Activated T-helper 1 cell treated with Interleukin-2 at 50 U/mL for 16 hours (primary cell): Measurements from ENCODE around the gene PHF21B.
"Not testable (repeated sequence)": the region's sequence is repeated elsewhere in the genome, so short reads cannot be mapped to it uniquely, and the experiment has no call there.

Experiments
- DNase-seq: peaks from one replicate; pipeline ENCODE4 v3.0.0-alpha.2; 2020; ENCODE audit warnings: low read depth

Gene PHF21B

GRCh38 chr22:44988671-44989070, 21.1 kb downstream of the PHF21B start:
- no peak for DNase-seq

GRCh38 chr22:44986926-44987325, 22.9 kb downstream of the PHF21B start:
- DNase-seq, result no peak

- no peak for DNase-seq
Observed at GRCh38 chr22:44985906-44986527, 23.8 kb downstream of the PHF21B start.

- DNase-seq, result no peak
Observed at GRCh38 chr22:44983878-44984482, 25.8 kb downstream of the PHF21B start.

- DNase-seq, result no peak
Observed at GRCh38 chr22:44982445-44982844, 27.4 kb downstream of the PHF21B start.

GRCh38 chr22:44981857-44982256, 27.9 kb downstream of the PHF21B start:
- no peak for DNase-seq

- DNase-seq, result no peak
Observed at GRCh38 chr22:44979154-44979553, 30.7 kb downstream of the PHF21B start.

- DNase-seq, result no peak
Observed at GRCh38 chr22:44975427-44976262, 34.2 kb downstream of the PHF21B start.

GRCh38 chr22:44974454-44974853, 35.4 kb downstream of the PHF21B start:
- no peak for DNase-seq

- no peak for DNase-seq
Observed at GRCh38 chr22:44973829-44974228, 36.0 kb downstream of the PHF21B start.

GRCh38 chr22:44972363-44973083, 37.3 kb downstream of the PHF21B start:
- no peak for DNase-seq

- DNase-seq, result no peak
Observed at GRCh38 chr22:44971651-44972362, 38.0 kb downstream of the PHF21B start.

GRCh38 chr22:44970291-44970690, 39.5 kb downstream of the PHF21B start:
- no peak for DNase-seq

- DNase-seq, result no peak
Observed at GRCh38 chr22:44969817-44970216, 40.0 kb downstream of the PHF21B start.

- no peak for DNase-seq
Observed at GRCh38 chr22:44968736-44969135, 41.1 kb downstream of the PHF21B start.

- DNase-seq, result no peak
Observed at GRCh38 chr22:44965171-44965570, 44.6 kb downstream of the PHF21B start.

GRCh38 chr22:44964722-44965078, 45.1 kb downstream of the PHF21B start:
- DNase-seq, result no peak

GRCh38 chr22:44963832-44964721, 45.7 kb downstream of the PHF21B start:
- no peak for DNase-seq

GRCh38 chr22:44962741-44963454, 46.9 kb downstream of the PHF21B start:
- DNase-seq, result no peak

GRCh38 chr22:44961682-44962081, 48.1 kb downstream of the PHF21B start:
- not testable (repeated sequence) for DNase-seq
